Astrocyte (in vitro differentiated cells and primary cell): ENCODE measurements around the gene TBCB.

Experiments used
- EZH2 ChIP-seq: IDR thresholded peaks from 2 replicates; pipeline ENCODE4 v1.6.1; 2012; ENCODE audit warnings: mild to moderate bottlenecking, low read length, inconsistent platforms; ENCODE audit not compliant: insufficient read depth
- TF ChIP-seq, protein P1 (sequence below): IDR thresholded peaks from 2 replicates; pipeline ENCODE4 v1.5.1; 2011; ENCODE audit warnings: low read depth, mild to moderate bottlenecking, inconsistent platforms, low read length, moderate library complexity; ENCODE audit not compliant: insufficient read depth

DNA sequence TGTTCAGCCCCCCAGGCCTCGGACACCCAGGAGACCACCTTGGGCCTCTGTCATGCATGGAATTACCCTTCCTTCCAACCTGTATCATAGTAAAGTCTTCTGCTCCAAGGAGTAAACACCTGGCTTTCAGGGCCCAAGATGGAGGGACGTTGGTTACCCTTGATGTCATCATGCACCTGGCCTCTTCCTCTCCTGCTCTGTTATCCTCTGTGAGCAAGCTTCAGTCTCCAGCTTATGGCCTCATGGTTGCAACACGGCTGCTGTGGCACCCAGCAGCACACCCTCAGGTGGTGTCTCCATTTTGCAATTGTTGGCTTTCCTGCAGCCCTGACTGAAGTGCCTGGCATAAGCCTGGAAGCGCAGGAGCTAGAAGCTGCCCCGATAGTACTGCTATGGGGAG is 8.3 kb upstream of the TBCB start:
- TF ChIP-seq, protein P1, sequence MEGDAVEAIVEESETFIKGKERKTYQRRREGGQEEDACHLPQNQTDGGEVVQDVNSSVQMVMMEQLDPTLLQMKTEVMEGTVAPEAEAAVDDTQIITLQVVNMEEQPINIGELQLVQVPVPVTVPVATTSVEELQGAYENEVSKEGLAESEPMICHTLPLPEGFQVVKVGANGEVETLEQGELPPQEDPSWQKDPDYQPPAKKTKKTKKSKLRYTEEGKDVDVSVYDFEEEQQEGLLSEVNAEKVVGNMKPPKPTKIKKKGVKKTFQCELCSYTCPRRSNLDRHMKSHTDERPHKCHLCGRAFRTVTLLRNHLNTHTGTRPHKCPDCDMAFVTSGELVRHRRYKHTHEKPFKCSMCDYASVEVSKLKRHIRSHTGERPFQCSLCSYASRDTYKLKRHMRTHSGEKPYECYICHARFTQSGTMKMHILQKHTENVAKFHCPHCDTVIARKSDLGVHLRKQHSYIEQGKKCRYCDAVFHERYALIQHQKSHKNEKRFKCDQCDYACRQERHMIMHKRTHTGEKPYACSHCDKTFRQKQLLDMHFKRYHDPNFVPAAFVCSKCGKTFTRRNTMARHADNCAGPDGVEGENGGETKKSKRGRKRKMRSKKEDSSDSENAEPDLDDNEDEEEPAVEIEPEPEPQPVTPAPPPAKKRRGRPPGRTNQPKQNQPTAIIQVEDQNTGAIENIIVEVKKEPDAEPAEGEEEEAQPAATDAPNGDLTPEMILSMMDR = no peak
- no peak for TF ChIP-seq EZH2
